ENCODE data around the gene SIN3B. TPM values are rescaled to one million over a fixed set of nuclear protein-coding genes. Genes with fewer than 3 reads are reported as not detected.
A peak's percentile ranks its signal among the peaks of the same experiment; 100 is the strongest.
"Not testable (repeated sequence)": the region's sequence is repeated elsewhere in the genome, so short reads cannot be mapped to it uniquely, and the experiment has no call there.

SIN3B gene
- 15.1 and 23.8 TPM in 2 replicates for total RNA-seq (2014; rRNA removed; shearing (Covaris generic))

GRCh38 chr19:16829010-16829821 lies at the start of gene SIN3B:
SIN3B (plus strand) TSS chr19:16829398; CDS start chr19:16829421, 23 bp downstream.
- peak; percentile 90 for DNase-seq (ENCODE audit: low spot score)

GRCh38 chr19:16779539-16780163 lies 49.5 kb upstream of the SIN3B start:
- DNase-seq (ENCODE audit: low spot score) = no peak

- DNase-seq (ENCODE audit: low spot score) = no peak
Measured at GRCh38 chr19:16782719-16783118, 46.5 kb upstream of the SIN3B start.

GRCh38 chr19:16788479-16788878 lies 40.7 kb upstream of the SIN3B start:
- DNase-seq (ENCODE audit: low spot score) = no peak

- DNase-seq (ENCODE audit: low spot score) = no peak
Measured at GRCh38 chr19:16789238-16789637, 40.0 kb upstream of the SIN3B start.

- DNase-seq (ENCODE audit: low spot score) = no peak
Measured at GRCh38 chr19:16790051-16790450, 39.1 kb upstream of the SIN3B start.

GRCh38 chr19:16791942-16792341 lies 37.3 kb upstream of the SIN3B start:
- no peak for DNase-seq (ENCODE audit: low spot score)

- DNase-seq (ENCODE audit: low spot score) = no peak
Measured at GRCh38 chr19:16794456-16795441, 34.4 kb upstream of the SIN3B start.

GRCh38 chr19:16795731-16796130 lies 33.5 kb upstream of the SIN3B start:
- DNase-seq (ENCODE audit: low spot score) = no peak

- DNase-seq (ENCODE audit: low spot score) = no peak
Measured at GRCh38 chr19:16797876-16798275, 31.3 kb upstream of the SIN3B start.

GRCh38 chr19:16798326-16798725 lies 30.9 kb upstream of the SIN3B start:
- DNase-seq (ENCODE audit: low spot score) = not testable (repeated sequence)

GRCh38 chr19:16799740-16800139 lies 29.5 kb upstream of the SIN3B start:
- DNase-seq (ENCODE audit: low spot score) = no peak

GRCh38 chr19:16801600-16802013 lies 27.6 kb upstream of the SIN3B start:
- DNase-seq (ENCODE audit: low spot score) = no peak

- no peak for DNase-seq (ENCODE audit: low spot score)
Measured at GRCh38 chr19:16804176-16804575, 25.0 kb upstream of the SIN3B start.

- DNase-seq (ENCODE audit: low spot score) = no peak
Measured at GRCh38 chr19:16807549-16808284, 21.5 kb upstream of the SIN3B start.

- no peak for DNase-seq (ENCODE audit: low spot score)
Measured at GRCh38 chr19:16814526-16815100, 14.6 kb upstream of the SIN3B start.

- no peak for DNase-seq (ENCODE audit: low spot score)
Measured at GRCh38 chr19:16820056-16820455, 9.1 kb upstream of the SIN3B start.

- DNase-seq (ENCODE audit: low spot score) = no peak
Measured at GRCh38 chr19:16821081-16821480, 8.1 kb upstream of the SIN3B start.

GRCh38 chr19:16822648-16823047 lies 6.5 kb upstream of the SIN3B start:
- no peak for DNase-seq (ENCODE audit: low spot score)

- DNase-seq (ENCODE audit: low spot score) = no peak
Measured at GRCh38 chr19:16824658-16825311, 4.4 kb upstream of the SIN3B start.
